Liver (tissue), 9 donors: ENCODE results near the gene MAB21L4. TPM values are rescaled to one million over a fixed set of nuclear protein-coding genes. Genes with fewer than 3 reads are reported as not detected.

ENCODE experiments used
- DNase-seq: peaks from one replicate; pipeline ENCODE4 v3.0.0-alpha.2; 2017; ENCODE audit warnings: low spot score
- H3K27ac ChIP-seq, 2 donors: one replicate each; pipeline ENCODE4 v1.7.0; 2013; ENCODE audit warnings: inconsistent platforms in 2 of 2, low read length in 2 of 2, control low read depth in 1 of 2, low read depth in 1 of 2, mild to moderate bottlenecking in 1 of 2
- H3K27me3 ChIP-seq, 4 donors: one replicate each; pipeline versions ENCODE4 v1.6.1 to v1.7.0; 2013; ENCODE audit warnings: low read length in 3 of 4, inconsistent platforms in 1 of 4, mild to moderate bottlenecking in 1 of 4, moderate library complexity in 1 of 4; ENCODE audit not compliant: control insufficient read depth in 4 of 4, insufficient read depth in 4 of 4
- H3K36me3 ChIP-seq, 4 donors: one replicate each; pipeline versions ENCODE4 v1.6.1 to v1.7.0; 2013; ENCODE audit warnings: low read length in 3 of 4, mild to moderate bottlenecking in 3 of 4, low read depth in 1 of 4, moderate library complexity in 1 of 4; ENCODE audit not compliant: control insufficient read depth in 4 of 4, insufficient read depth in 3 of 4
- H3K4me1 ChIP-seq, 4 donors: one replicate each; pipeline versions ENCODE4 v1.6.1 to v1.7.0; 2013; ENCODE audit warnings: low read length in 3 of 4, mild to moderate bottlenecking in 3 of 4, moderate library complexity in 1 of 4; ENCODE audit not compliant: control insufficient read depth in 4 of 4, insufficient read depth in 4 of 4
- H3K4me3 ChIP-seq, 3 donors: one replicate each; pipeline versions ENCODE4 v1.6.1 to v1.7.0; 2013; ENCODE audit warnings: low read length in 3 of 3, control low read depth in 1 of 3, low read depth in 1 of 3, mild to moderate bottlenecking in 1 of 3
- H3K9ac ChIP-seq, 2 donors: one replicate each; pipeline ENCODE4 v1.7.0; 2013; ENCODE audit warnings: low read length in 2 of 2, mild to moderate bottlenecking in 2 of 2, moderate library complexity in 2 of 2, control low read depth in 1 of 2, low read depth in 1 of 2
- H3K9me3 ChIP-seq, 4 donors: one replicate each; pipeline versions ENCODE4 v1.6.1 to v1.7.0; 2013; ENCODE audit warnings: low read length in 3 of 4; ENCODE audit not compliant: control insufficient read depth in 4 of 4
- ATF3 ChIP-seq: IDR thresholded peaks from 2 replicates; pipeline ENCODE4 v1.6.1; 2016; ENCODE audit warnings: antibody characterized with exemption
- CTCF ChIP-seq: fragments of 150-350 bp; IDR thresholded peaks from 2 replicates; pipeline ENCODE4 v1.5.1; 2017; ENCODE audit warnings: improper control_type of control experiment, low read depth, low read length; ENCODE audit not compliant: missing input control
- EGR1 ChIP-seq, 2 donors: IDR thresholded peaks; 2 replicates each; pipeline ENCODE4 v1.6.1; 2016 to 2018; ENCODE audit warnings: antibody characterized with exemption in 2 of 2, low read depth in 2 of 2
- FOXA1 ChIP-seq: IDR thresholded peaks from 2 replicates; pipeline ENCODE4 v1.6.1; 2016; ENCODE audit warnings: antibody characterized with exemption
- FOXA2 ChIP-seq: IDR thresholded peaks from 2 replicates; pipeline ENCODE4 v1.6.1; 2016; ENCODE audit warnings: antibody characterized with exemption
- GABPA ChIP-seq, 2 donors: IDR thresholded peaks in 1 of 2; conservative IDR thresholded peaks in 1 of 2; 2 replicates each; pipeline ENCODE4 v1.6.1; 2016; ENCODE audit warnings: antibody characterized with exemption in 2 of 2, mild to moderate bottlenecking in 1 of 2, moderate library complexity in 1 of 2
- HNF4G ChIP-seq: IDR thresholded peaks from 2 replicates; pipeline ENCODE4 v1.6.1; 2016; ENCODE audit warnings: antibody characterized with exemption
- JUND ChIP-seq, 2 donors: IDR thresholded peaks; 2 replicates each; pipeline ENCODE4 v1.6.1; 2016; ENCODE audit warnings: antibody characterized with exemption in 2 of 2
- MAX ChIP-seq: IDR thresholded peaks from 2 replicates; pipeline ENCODE4 v1.6.1; 2016; ENCODE audit warnings: antibody characterized with exemption
- NR2F2 ChIP-seq: IDR thresholded peaks from 2 replicates; pipeline ENCODE4 v1.6.1; 2016; ENCODE audit warnings: antibody characterized with exemption
- RAD21 ChIP-seq, 2 donors: IDR thresholded peaks; 2 replicates each; pipeline ENCODE4 v1.6.1; 2016; ENCODE audit warnings: antibody characterized with exemption in 2 of 2, mild to moderate bottlenecking in 2 of 2
- REST ChIP-seq: IDR thresholded peaks from 2 replicates; pipeline ENCODE4 v1.6.1; 2016; ENCODE audit warnings: antibody characterized with exemption, mild to moderate bottlenecking
- RXRA ChIP-seq, 2 donors: IDR thresholded peaks; 2 replicates each; pipeline ENCODE4 v1.6.1; 2017 to 2018; ENCODE audit warnings: antibody characterized with exemption in 2 of 2, mild to moderate bottlenecking in 1 of 2
- SP1 ChIP-seq: IDR thresholded peaks from 2 replicates; pipeline ENCODE4 v1.6.1; 2018; ENCODE audit warnings: antibody characterized with exemption, mild to moderate bottlenecking
- TAF1 ChIP-seq: conservative IDR thresholded peaks from 2 replicates; pipeline ENCODE4 v1.6.1; 2016; ENCODE audit warnings: antibody characterized with exemption, mild to moderate bottlenecking
- YY1 ChIP-seq: IDR thresholded peaks from 2 replicates; pipeline ENCODE4 v1.6.1; 2016; ENCODE audit warnings: antibody characterized with exemption, mild to moderate bottlenecking
- ZBTB33 ChIP-seq: IDR thresholded peaks from 2 replicates; pipeline ENCODE4 v1.6.1; 2016; ENCODE audit warnings: antibody characterized with exemption
- WGBS: extraction: QIAGEN DNeasy Blood & Tissue Kit; methylation state at CpG from one replicate; pipeline ENCODE4 v1.1.7; 2013; 5-methylcytosine and 5-hydroxymethylcytosine counted together
- polyA plus RNA-seq, 2 donors: library from polyadenylated mRNA; stranded (reverse) in 1 of 2; unstranded in 1 of 2; fragments of 200-250 nt in 1 of 2; fragments of >200 nt in 1 of 2; fragmentation: Nextera tagmentation in 1 of 2; extraction: Ambion mirVana in 1 of 2; gene quantifications; one replicate each; pipeline versions ENCODE4 v1.2.1 to v1.2.3, GENCODE V29; 2013 to 2015
- total RNA-seq, 2 donors: library from RNA; depleted of rRNA; stranded (reverse); fragments of >200 nt; gene quantifications; one replicate each; pipeline ENCODE4 v1.2.3, GENCODE V29; 2014
- donor health status: healthy.
- donor health status: healthy.
- donor health status: healthy.
- donor health status: healthy.
- donor health status: healthy.

The MAB21L4 gene
- total and polyA plus RNA-seq, 4 donors, result 0.59 to 8.8 (median 1.1) TPM

GRCh38 chr2:240888890-240889573 is 6.9 kb downstream of the MAB21L4 start:
- peak overlapping the region; percentile 38 to 41 for H3K27ac ChIP-seq
- no peak for TF ChIP-seq FOXA2
- TF ChIP-seq YY1, result no peak
- TF ChIP-seq TAF1, result no peak
- TF ChIP-seq JUND (IDR thresholded peaks at IDR 0.05), result no peak
- no peak for TF ChIP-seq RAD21 (IDR thresholded peaks at IDR 0.05)
- TF ChIP-seq CTCF, result no peak
- no peak for TF ChIP-seq ATF3
- no peak for TF ChIP-seq REST
- TF ChIP-seq ZBTB33, result no peak
- TF ChIP-seq NR2F2, result no peak
- no peak for TF ChIP-seq SP1
- TF ChIP-seq RXRA (IDR thresholded peaks at IDR 0.05), result no peak
- no peak for TF ChIP-seq FOXA1
- TF ChIP-seq HNF4G, result no peak
- TF ChIP-seq MAX, result no peak
- TF ChIP-seq GABPA (IDR thresholded peaks at IDR 0.05 in 1 of 2, conservative IDR thresholded peaks at IDR 0.05 in 1 of 2), result no peak
- no peak for TF ChIP-seq EGR1 (IDR thresholded peaks at IDR 0.05; ENCODE audit: low read depth in 2 of 2)
- H3K9me3 ChIP-seq, result no peaks in the 10 kb centered on the region
- no peak overlapping the region for H3K4me3 ChIP-seq
- H3K36me3 ChIP-seq, result peaks cover 3 to 6% (median 4%) of the 10 kb centered on the region in 4 donors
- no peak overlapping the region for H3K9ac ChIP-seq
- 75% methylated on average over 11 of the region's 11 CpGs for WGBS
- H3K27me3 ChIP-seq, result no peaks in the 10 kb centered on the region
- DNase-seq, result no peak
- H3K4me1 ChIP-seq, result peaks cover 23 to 67% (median 60%) of the 10 kb centered on the region in 4 donors
